Right hindlimb (tissue), 1 donor: ENCODE measurements around the gene PSTPIP1.

Experiments used
- DNase-seq: peaks from one replicate; pipeline ENCODE4 v3.0.0-alpha.2; 2018

PSTPIP1 gene

GRCh38 chr15:77001966-77002365, 7.0 kb downstream of the PSTPIP1 start:
- no peak for DNase-seq

- DNase-seq = no peak
These were observed 7.5 kb downstream of the PSTPIP1 start for GRCh38 chr15:77002436-77002835.

DNA sequence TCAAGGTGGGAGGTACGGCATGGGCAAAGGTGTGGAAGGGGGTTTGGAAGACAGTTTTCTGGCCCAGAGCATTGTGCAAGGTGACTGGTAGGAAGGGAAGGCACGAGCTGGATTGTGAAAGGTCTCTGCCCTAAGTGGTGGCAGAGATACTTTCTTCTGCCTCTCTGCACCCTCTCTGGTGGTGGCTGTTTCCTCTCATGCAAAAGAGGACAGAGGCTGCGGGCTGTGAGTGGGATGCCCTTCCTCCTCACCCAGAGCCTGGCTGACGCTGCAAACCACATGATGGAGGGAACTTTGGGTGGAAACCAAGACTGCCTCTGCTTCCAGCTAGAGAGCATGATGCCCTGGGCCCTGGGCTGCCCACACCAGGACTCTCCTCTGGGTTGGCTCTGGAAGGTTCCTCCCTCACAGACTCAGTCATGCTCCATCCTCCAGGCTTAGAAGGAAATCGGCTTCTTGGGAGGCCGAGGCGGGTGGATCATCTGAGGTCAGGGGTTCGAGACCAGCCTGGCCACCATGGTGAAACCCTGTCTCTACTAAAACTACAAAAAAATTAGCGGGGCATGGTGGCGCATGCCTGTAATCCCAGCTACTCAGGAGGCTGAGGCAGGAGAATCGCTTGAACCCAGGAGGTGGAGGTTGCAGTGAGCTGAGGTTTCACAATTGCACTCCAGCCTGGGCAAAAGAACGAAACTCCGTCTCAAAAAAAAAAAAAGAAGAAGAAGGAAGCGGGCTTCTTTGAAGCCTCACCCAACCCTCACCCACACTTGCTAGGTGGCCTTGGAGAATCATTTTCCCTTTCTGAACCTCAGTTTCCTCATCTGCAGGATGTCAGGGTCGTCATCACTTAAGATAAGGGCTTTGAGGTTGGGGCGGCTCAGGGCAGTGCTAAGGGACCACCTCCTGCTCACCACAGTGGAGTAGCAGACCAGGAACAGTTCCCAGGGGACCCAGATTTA, 8.3 kb downstream of the PSTPIP1 start:
- DNase-seq = no peak

GRCh38 chr15:77004189-77004588, 9.3 kb downstream of the PSTPIP1 start:
- no peak for DNase-seq

GRCh38 chr15:77009176-77009575, 14.2 kb downstream of the PSTPIP1 start:
- no peak for DNase-seq

DNA sequence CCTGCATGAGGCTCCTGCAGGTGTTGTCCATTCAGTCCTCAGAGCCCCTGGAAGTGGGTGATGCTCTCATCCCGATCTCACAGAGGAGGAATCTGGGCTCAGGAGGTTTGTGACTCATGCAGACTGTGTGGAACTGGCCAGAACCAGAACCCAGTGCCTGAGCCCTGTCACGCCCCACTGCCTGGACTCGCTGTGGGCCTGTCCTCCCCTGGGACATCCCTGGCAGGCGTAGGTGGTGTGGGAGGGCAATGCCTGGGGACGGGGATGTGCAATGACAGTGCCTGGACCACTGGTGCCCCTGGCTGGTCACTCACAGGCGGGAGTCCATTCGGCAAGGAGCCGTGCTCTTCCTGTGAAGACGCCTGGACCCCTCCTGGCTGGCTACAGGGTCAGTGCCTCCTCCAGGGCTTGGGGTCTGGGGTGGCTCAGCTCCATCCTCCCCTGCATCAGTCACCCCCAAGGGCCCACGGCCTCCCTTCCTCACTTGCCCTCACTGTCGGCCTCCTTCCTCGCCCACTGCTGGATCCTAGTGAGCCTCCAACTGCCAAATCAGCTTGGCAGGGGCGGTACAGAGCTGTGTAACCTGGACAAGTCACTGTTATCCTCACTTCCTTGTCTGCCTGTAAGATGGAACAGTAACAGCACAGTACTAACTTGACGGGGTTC, 14.9 kb downstream of the PSTPIP1 start:
- peak; percentile 13 for DNase-seq

GRCh38 chr15:77010312-77010686, 15.4 kb downstream of the PSTPIP1 start:
- peak; percentile 17 for DNase-seq

DNA sequence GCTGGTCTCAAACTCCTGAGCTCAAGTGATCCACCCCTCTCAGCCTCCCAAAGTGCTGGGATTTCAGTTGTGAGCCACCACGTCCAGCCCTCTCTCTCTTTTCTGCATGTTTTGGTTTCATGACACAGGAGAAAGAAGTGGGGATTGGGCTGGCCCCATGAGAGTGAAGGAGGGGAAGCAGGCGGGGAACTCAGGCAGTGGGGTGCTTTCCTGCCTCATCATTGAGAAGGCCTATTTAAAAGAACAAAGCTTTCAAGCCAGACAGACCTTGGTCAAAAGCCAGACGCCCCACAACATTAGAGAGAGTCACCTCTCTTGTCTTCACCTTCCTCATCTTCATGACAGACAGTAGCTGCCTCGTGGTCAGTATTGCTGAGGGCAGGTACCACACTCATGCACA, 15.9 kb downstream of the PSTPIP1 start:
- no peak for DNase-seq

DNA sequence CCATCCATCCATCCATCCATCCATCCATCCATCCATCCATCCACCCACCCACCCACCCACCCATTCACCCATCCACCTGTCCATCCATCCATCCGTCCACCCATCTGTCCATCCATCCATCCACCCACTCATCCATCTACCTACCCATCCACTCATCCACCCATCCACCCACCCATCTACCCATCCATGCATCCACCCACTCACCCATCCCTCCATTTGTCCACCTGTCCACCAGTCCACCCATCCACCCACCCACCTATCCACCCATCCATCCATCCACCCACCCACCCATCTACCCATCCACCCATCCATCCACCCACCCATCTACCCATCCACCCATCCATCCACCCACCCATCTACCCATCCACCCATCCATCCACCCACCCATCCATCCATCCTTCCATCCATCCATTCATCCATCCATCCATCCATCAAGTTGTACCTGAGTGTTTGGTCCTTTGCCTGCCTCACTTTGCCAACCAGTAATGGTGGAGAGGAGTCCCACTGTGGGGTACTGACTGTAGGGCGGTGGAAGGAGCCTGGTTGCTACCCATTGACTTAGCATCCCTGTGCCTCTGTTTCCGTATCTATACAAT, 17.3 kb downstream of the PSTPIP1 start:
- no peak for DNase-seq

DNA sequence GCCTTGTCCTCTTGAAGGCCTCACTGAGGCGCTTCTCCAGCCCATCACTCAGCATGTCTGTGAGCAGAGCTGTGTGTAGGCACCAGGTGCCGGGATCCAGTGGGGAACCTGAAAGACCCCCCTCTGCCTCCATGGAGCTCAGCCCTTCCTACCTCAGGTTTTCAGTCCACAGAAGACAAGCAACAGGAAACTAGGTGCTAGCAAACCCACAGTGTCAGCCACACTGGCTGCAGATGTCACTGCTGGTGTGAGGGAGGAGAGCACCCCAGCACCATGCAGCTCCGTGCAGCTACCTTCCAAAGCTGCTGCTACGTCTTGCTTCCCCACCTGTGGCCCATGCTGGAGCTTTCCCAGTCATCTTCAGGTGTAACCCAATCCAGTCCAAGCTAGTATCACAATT, 17.9 kb downstream of the PSTPIP1 start:
- DNase-seq = no peak

DNA sequence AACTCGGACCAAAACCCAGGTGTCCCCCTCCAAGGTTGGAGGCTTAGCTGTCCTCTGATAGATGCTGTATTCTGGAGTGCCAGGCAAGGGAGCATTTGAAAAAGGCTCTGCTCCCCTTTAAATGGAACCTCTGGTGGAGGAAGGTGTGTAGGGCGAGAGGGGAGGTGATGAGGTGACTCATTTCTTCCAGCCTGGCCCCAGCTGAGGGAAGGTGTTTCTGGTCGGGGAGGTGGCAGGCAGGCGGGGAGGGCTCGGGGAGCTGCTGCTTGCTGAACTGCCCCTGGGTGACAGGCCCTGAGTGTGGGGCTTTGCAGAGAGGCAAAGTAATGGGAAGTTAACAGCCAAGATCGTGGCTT, 18.8 kb downstream of the PSTPIP1 start:
- DNase-seq = no peak

- no peak for DNase-seq
These were observed 19.5 kb downstream of the PSTPIP1 start for GRCh38 chr15:77014132-77015081.

- no peak for DNase-seq
These were observed 20.9 kb downstream of the PSTPIP1 start for GRCh38 chr15:77015646-77016320.

DNA sequence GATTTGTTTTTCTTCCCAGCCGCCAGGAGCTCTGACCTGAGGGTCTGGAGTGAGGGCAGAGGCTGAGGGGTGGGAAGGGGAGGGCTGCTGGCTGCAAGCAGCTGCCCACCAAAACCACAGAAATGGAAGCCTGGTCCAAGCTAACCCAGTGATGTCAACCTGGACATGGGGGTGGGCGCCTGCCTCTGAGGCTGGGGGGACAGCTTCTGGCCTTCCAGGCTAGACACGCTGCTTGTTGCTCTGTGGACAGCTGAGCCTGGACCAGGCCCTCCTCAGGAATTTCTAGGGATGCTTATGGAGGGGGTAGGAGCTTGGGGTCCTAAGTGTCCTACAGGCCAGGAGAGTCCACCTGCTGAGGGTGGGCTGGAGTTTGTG, 21.4 kb downstream of the PSTPIP1 start:
- no peak for DNase-seq

DNA sequence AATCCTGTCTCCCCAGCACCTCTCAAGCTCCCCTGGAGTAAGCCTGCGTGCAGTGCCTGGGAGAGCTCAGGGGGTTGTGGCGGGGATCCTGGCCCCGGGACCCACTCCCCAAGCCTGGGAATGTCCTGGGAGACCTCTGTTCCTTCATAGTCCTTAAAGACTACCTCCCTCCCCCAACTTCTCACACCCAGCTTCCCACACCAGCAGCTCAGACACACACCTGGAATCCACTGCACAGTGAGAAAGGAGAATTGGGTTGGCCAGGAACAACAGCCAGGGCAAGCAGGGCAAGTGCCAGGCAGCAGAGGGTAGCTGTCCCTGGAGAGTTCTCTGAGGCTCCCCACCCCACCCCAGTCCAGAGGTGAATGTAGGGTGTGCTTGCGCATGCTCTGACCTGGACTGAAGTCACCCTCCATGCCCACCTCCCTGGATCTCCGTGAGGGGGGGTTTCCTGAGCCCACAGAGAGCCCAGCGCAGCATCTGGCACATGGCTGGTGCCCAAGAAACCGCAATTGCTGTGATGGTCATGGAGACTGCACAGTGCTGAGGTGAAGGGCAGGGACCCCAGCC, 22.2 kb downstream of the PSTPIP1 start:
- DNase-seq = no peak

DNA sequence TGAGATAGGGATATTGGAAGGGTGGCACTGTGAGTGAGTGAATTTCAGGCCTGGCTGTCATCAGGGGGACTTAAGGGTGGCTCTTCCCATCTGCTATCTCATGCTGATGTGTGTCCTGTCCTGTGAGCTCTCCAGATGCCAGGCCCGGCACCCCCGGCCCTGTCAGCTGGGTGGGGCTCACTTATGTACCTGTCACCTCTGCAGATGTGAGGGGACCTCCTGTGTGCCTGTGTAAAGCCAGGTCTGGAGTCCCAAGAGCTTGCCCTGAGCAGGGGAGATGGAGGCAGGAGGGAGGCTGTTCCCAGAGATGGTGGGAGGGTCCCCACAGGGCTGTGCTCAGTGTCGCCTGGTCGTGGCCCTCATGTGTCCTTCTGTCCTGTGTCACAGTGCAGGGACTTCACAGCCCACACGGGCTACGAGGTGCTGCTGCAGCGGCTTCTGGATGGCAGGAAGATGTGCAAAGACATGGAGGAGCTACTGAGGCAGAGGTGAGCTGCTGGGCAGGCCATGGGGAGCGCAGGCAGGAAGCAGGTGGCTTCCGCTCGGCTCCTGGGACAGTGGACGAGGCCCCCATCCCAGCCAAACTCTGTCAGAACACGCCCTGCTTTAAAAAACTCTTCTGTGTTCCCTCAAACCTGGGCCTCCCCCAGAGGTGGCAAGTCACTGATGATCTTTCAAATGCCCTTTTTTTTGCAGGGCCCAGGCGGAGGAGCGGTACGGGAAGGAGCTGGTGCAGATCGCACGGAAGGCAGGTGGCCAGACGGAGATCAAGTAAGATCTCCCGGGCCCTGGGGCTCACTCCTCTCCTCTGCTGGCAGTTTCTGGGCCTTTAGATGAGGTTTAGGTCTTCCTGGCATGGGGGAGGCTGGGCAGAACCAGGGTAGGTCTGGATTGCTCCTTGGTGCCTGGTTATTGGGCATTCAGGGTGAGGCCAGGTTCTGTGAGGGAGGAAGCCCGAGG, 23.1 kb downstream of the PSTPIP1 start:
- DNase-seq = no peak

DNA sequence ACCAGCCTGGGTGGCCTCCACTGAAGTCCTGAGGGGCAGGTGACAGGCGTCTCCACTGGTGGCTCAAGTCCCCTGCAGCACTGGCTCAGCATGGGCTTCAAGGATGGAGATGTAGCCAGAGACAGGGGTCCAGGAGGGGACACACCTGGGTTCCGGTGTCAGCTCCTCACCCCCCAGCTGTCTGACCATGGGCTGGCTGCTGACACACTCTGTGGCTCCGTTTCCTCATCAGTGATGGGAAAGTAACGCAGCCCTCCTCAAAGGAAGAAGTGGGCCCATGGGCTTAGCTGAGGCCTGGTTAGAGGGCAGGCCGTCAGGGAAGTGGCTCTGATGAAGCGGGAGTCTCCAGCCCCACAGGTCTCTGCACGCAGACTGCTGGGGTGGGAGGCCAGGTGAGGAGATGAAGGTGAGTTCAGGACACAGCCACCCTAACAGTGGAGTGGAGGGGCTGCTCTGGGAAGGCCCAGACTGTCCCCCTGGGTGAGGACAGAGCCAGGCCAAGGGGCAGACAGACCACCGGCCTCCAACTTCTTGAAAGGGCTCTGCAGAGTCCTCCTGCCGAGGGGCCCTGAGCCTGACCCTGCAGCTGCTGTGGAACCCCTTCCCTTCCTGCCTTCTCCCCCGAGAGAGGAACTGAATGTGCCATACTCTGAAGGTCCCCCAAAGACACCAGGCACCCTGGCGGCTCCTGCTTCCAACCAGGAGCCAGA, 24.0 kb downstream of the PSTPIP1 start:
- DNase-seq = no peak

GRCh38 chr15:77019521-77020331, 24.8 kb downstream of the PSTPIP1 start:
- no peak for DNase-seq
